Activated CD8-positive, alpha-beta T cell treated with anti-CD3 and anti-CD28 coated beads, Interleukin-2, amount 10 ng/mL, durations not matched to agents 7 days and 5 days (primary cell): ENCODE results near the gene DIP2A. TPM values are rescaled to one million over a fixed set of nuclear protein-coding genes. Genes with fewer than 3 reads are reported as not detected.
A peak's percentile ranks its signal among the peaks of the same experiment; 100 is the strongest.

ENCODE experiments used
- ATAC-seq: fragments of 150-1000 bp; cut with Tn5 transposase; one replicate; pipeline ENCODE4 v1.10.0; 2021; ENCODE audit warnings: moderate library complexity
- CTCF ChIA-PET: fragments of 350-600 bp; sonication (Branson Sonifier 250); formaldehyde crosslinking; loops from one replicate; lab custom pipeline; 2021; ENCODE audit warnings: antibody characterized with exemption; lab: Charles Lee
- POLR2A ChIA-PET: fragments of 350-600 bp; sonication (Branson Sonifier 250); formaldehyde crosslinking; loops from one replicate; lab custom pipeline; 2021; ENCODE audit warnings: antibody characterized with exemption; lab: Charles Lee
- DNase-seq: peaks from one replicate; pipeline ENCODE4 v3.0.0-alpha.2; 2020
- H3K27ac Mint-ChIP-seq: one replicate; pipeline ENCODE4 v1.8.0; 2021; ENCODE audit warnings: mild to moderate bottlenecking, mixed read lengths
- H3K27me3 Mint-ChIP-seq: one replicate; pipeline ENCODE4 v1.8.0; 2021; ENCODE audit warnings: low read depth, mixed read lengths
- H3K36me3 Mint-ChIP-seq: one replicate; pipeline ENCODE4 v1.8.0; 2021; ENCODE audit warnings: low read depth, mixed read lengths
- H3K4me1 Mint-ChIP-seq: one replicate; pipeline ENCODE4 v1.8.0; 2021; ENCODE audit warnings: low read depth, mixed read lengths
- H3K4me3 Mint-ChIP-seq: one replicate; pipeline ENCODE4 v1.8.0; 2021; ENCODE audit warnings: mild to moderate bottlenecking, mixed read lengths
- H3K9me3 Mint-ChIP-seq: one replicate; pipeline ENCODE4 v1.8.0; 2022; ENCODE audit warnings: mixed read lengths; ENCODE audit not compliant: insufficient read depth
- total RNA-seq, 2 experiments: library from RNA; stranded (reverse); gene quantifications; one replicate each; pipeline ENCODE4 v1.2.3, GENCODE V29; 2021

DIP2A gene
- total RNA-seq, 2 experiments from 2014 or later: 53.7 to 53.9 TPM

DNA sequence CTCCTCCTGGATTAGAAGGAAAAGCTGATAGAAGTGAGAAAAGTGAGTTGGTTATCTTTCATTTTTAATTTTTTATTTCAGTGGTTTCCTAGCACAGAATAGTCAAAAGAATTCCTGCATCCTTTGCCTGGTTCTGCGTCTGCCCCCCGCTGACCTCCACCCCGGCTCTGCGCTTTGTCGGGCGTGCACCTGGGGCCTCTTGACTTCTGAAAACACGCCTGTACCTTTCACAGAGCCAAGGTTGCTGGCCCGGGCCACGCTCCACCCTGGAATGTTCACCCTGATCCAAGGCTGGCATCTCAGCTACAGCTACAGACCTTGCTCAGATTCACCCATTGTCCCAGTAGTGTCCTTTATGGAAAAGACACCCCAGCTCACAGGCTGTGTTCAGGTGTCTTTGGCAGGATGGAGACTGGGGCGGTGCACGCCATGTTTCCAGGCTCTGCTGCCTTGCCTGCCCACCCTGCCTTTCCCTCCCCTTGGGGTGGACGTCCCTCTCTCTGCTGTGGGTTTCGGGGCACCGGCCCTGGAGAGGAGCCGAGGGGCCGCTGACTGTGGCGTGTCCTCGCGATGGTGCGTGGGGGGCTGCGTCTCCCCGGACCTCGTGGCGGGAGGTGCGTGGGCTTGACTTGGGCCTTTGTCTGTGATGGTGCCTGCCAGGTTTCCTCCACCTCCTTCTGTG lies 40.3 kb upstream of the DIP2A start:
- Mint-ChIP-seq H3K36me3 (peaks cover 46% of the 10 kb centered on the region), H3K9me3 (no peaks in the 10 kb centered on the region), H3K4me3 (no peak overlapping the region), H3K27me3 (no peaks in the 10 kb centered on the region), H3K27ac (no peak overlapping the region), H3K4me1 (peaks cover 4% of the 10 kb centered on the region)
- DNase-seq (no peak), ATAC-seq (no peak)
- CTCF ChIA-PET: no interaction called here
- POLR2A ChIA-PET: no interaction called here

- DNase-seq (no peak), ATAC-seq (no peak)
- Mint-ChIP-seq H3K27me3 (no peaks in the 10 kb centered on the region), H3K4me3 (no peak overlapping the region), H3K4me1 (peaks cover 22% of the 10 kb centered on the region), H3K36me3 (peaks cover 47% of the 10 kb centered on the region), H3K9me3 (no peaks in the 10 kb centered on the region), H3K27ac (peak overlapping the region; percentile 4)
- ChIA-PET POLR2A (no interaction called here), CTCF (no interaction called here)
Measured at GRCh38 chr21:46420241-46421190, 38.2 kb upstream of the DIP2A start.

DNA sequence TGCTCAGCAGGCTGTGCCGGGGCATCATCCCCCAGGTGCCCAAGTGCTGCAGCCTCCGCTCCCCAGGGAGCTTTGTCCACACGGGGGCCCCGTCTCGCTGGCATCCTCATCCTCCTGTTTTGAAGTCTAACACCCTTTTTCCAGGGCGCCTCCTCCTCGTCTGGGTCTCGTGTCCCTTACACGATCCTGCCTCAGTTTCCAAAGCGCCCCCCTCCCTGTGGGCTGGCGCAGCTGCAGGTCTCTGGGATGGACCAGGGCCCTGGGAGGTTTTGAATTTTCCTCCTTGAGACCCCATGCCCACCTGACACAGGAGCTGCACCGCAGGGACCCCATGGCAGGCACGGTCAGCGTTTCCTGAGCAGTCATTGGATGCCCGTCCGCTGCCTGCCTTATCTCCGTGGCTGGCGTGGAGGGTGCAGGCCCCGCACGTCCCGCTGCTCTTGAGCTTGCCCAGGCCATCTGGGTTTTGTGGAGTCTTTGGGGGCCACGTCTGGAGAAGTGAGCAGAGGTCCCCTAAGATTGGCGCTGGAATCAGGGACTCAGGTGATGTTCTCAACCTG lies 37.4 kb upstream of the DIP2A start:
- H3K27ac Mint-ChIP-seq: peak overlapping the region; percentile 4
- DNase-seq: no peak
- ChIA-PET POLR2A (no interaction called here), CTCF (no interaction called here)
- no peak for ATAC-seq
- no peaks in the 10 kb centered on the region for H3K9me3 Mint-ChIP-seq
- H3K36me3 Mint-ChIP-seq: peaks cover 42% of the 10 kb centered on the region
- no peaks in the 10 kb centered on the region for H3K27me3 Mint-ChIP-seq
- no peak overlapping the region for H3K4me3 Mint-ChIP-seq
- H3K4me1 Mint-ChIP-seq: peaks cover 27% of the 10 kb centered on the region

DNA sequence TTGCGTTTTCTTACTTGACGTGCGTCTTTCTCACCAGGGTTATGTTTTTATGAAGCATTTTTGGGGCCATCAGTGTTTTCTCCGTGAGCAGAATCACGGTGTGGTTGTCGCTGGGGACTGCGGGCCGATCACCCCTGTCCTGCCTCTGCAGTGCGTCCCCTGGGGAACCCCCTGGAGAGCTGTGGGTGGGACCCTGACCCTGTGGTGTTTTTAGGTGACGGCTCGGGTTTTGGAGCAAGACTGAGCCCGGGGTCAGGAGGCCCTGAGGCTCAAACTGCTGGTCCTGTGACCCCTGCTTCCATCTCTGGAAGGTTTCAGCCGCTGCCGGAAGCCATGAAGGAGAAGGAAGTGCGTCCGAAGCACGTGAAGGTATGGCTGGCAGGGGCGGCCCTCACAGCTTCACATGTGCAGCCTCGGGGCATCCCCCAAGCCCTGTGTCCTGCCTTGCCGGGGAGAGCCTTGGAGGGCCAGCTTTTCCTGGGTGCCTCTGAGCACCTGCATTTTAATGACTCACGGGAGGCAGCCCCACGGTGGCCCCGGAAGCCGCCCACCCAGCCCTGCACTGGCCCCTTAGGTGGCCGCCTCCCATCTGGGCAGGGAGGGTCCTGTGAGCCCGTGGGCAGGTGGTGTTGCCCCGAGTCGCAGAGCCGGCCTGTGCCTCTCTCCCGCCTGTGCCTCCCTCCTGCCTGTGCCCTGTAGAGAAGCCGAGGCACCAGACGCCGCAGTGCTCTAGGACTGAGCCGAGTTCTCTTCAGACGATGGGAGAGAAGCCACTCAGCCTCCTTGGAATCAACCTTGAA lies 36.7 kb upstream of the DIP2A start:
- H3K4me3 Mint-ChIP-seq: no peak overlapping the region
- POLR2A ChIA-PET: no interaction called here
- DNase-seq: no peak
- CTCF ChIA-PET: no interaction called here
- H3K4me1 Mint-ChIP-seq: peaks cover 31% of the 10 kb centered on the region
- no peaks in the 10 kb centered on the region for H3K9me3 Mint-ChIP-seq
- no peaks in the 10 kb centered on the region for H3K27me3 Mint-ChIP-seq
- ATAC-seq: no peak
- H3K27ac Mint-ChIP-seq: peak overlapping the region; percentile 60
- H3K36me3 Mint-ChIP-seq: peaks cover 38% of the 10 kb centered on the region

DNA sequence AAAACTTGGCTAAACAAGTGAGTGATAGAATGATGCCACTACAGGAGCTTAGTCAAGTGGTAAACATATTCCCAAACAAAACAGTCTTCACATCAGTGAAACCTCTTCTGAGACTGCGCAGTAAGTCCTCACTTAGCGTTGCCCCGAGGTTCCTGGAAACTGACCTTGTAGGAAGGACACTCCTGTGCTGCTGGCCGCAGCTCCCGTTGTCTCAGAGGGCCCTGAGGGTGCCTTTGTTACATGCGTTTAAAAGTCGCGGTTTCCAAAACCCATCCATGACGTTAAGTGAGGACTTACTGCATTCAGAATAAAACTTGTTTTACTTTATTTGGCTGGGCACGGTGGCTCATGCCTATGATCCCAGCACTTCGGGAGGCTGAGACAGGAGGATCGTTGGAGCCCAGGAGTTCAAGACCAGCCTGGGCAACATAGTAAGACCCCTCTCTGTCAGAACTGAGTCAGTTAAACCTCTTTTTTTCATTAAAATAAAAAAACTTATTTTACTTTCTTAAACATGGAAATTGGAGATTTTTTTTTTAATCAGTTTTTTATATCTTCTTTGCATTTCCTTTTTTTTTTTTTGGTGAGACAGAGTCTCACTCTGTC lies 36.0 kb upstream of the DIP2A start:
- CTCF ChIA-PET: interaction anchor here (1.4 kb wide), 1 partner anchor 54 kb away, joined by 3 read pairs; no protein-coding TSS in a partner anchor
- Mint-ChIP-seq H3K4me1 (peaks cover 32% of the 10 kb centered on the region), H3K27ac (peak overlapping the region; percentile 83), H3K9me3 (no peaks in the 10 kb centered on the region), H3K36me3 (peaks cover 45% of the 10 kb centered on the region), H3K27me3 (no peaks in the 10 kb centered on the region), H3K4me3 (no peak overlapping the region)
- no peak for ATAC-seq
- DNase-seq: no peak
- POLR2A ChIA-PET: no interaction called here

DNA sequence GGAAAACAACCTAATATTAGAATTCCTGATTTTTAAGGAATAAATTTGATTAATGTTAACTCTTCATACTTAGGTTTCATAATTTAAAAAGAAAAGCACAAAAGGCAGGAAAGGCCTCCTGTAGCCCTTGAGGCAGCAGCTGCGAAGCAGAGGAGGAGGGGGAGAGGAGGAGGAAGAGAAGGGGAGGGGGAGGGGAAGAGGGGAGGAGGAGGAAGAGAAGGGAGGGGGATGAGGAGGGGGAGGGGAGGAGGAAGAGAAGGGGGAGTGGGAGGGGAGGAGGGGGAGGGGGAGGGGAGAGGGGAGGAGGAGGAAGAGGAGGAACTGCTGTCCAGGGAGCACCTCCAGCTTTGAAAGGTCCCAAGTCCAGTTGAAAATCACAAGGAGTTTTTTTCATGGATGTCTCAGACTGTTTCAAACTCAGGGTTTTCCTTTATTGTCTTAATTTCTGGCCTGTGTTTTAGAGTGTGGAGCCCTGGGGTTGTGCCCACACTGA lies 35.1 kb upstream of the DIP2A start:
- CTCF ChIA-PET: interaction anchor here (0.6 to 2.1 kb wide), 4 partner anchors 34 to 280 kb away, joined by 3 to 9 read pairs (median 4); no protein-coding TSS in a partner anchor
- POLR2A ChIA-PET: interaction anchor here (0.9 to 3.0 kb wide), 5 partner anchors 12 to 100 kb away, joined by 3 to 16 read pairs (median 5); partner anchors contain the start of gene C21orf58

DNA sequence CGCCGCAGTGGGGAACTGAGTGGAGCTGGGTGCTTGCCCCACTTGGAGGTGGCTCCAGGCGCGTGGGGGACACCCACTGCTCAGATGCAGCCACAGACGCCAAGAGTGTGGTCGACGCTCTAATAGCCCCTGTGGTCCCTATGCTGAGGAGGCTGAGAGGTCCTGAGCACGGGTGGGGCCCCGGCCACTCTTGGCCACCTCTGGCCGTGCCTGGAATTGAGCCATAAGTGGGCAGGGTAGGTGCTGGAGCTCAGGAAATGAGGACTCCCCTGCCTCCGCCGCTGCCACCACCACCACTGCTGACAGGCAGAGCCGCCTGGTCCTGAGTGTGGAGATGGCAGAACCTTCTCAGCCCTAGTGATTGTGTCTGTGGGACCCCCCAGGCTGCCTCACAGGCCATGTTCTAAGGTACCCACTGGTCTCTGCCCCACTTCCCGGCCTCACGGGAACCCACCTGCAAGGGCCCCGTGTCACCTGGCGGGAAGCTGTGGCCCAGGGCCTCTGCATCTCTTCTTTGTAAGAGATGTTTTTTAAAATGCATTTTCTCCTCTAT lies 34.6 kb upstream of the DIP2A start:
- Mint-ChIP-seq H3K4me1 (peaks cover 32% of the 10 kb centered on the region), H3K4me3 (peak overlapping the region; percentile 72), H3K27me3 (no peaks in the 10 kb centered on the region), H3K9me3 (no peaks in the 10 kb centered on the region), H3K36me3 (peaks cover 41% of the 10 kb centered on the region), H3K27ac (peak overlapping the region; percentile 100)
- ATAC-seq (peak; percentile 60), DNase-seq (peak; percentile 55)
- ChIA-PET CTCF (interaction anchor here (0.6 to 2.1 kb wide), 4 partner anchors 34 to 281 kb away, joined by 3 to 9 read pairs (median 4); no protein-coding TSS in a partner anchor), POLR2A (interaction anchor here (0.9 to 3.0 kb wide), 8 partner anchors 12 to 211 kb away, joined by 3 to 16 read pairs (median 5); partner anchors contain the start of gene C21orf58)

More for the DNA sequence above, 35.1 kb upstream of the DIP2A start:
- H3K27ac Mint-ChIP-seq: peak overlapping the region; percentile 100
- ATAC-seq (no peak), DNase-seq (peak; percentile 30)
- no peaks in the 10 kb centered on the region for H3K27me3 Mint-ChIP-seq
- peak overlapping the region; percentile 72 for H3K4me3 Mint-ChIP-seq
- peaks cover 32% of the 10 kb centered on the region for H3K4me1 Mint-ChIP-seq
- H3K36me3 Mint-ChIP-seq: peaks cover 42% of the 10 kb centered on the region
- no peaks in the 10 kb centered on the region for H3K9me3 Mint-ChIP-seq

DNA sequence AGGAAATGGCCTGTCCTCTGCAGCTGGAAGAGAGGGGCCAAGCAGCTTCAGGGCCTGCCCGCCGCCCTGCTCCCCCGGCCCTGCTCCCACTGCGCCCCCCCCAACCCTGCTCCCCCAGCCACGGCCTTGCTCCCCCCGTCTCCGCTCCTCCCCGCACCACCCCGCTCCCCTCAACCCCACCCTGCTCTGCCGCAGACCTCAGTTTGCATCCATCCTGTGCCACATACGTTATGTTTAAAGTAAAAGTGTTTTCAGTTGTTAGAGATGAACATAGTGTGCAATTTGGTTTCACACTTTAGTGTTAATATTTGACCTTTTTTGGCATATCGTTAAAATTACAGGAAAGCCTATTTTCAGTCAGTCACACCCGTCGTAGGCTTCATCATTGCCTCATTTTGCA lies 34.1 kb upstream of the DIP2A start:
- H3K27ac Mint-ChIP-seq: peak overlapping the region; percentile 100
- peaks cover 41% of the 10 kb centered on the region for H3K36me3 Mint-ChIP-seq
- H3K4me3 Mint-ChIP-seq: peak overlapping the region; percentile 72
- peaks cover 32% of the 10 kb centered on the region for H3K4me1 Mint-ChIP-seq
- H3K27me3 Mint-ChIP-seq: no peaks in the 10 kb centered on the region
- ChIA-PET POLR2A (interaction anchor here (0.9 to 3.0 kb wide), 9 partner anchors 12 to 210 kb away, joined by 3 to 16 read pairs (median 5); partner anchors contain the start of gene C21orf58), CTCF (interaction anchor here (1.4 to 2.1 kb wide), 2 partner anchors 13 to 281 kb away, joined by 3 to 9 read pairs; no protein-coding TSS in a partner anchor)
- ATAC-seq (peak; percentile 38), DNase-seq (peak; percentile 75)
- no peaks in the 10 kb centered on the region for H3K9me3 Mint-ChIP-seq

DNA sequence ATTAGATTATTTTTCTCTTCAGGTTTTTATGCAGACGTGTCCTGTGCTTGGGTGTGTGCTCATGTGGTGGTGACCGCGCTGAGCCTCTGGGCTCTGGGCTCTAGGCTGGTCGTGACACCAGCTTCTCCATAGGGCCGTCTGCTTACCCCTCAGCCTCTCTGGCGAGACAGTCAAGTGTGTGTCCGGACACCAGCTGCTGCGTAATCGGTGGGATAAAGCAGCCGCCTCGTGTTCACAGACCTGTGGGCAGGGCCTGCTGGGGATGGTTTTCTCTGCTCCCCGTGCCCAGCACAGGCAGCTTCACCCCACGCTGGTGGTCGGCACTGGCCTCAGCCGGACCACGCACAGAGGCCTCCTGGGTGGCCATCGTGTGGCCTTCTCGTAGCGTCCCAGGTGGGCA lies 33.6 kb upstream of the DIP2A start:
- ATAC-seq (peak; percentile 12), DNase-seq (peak; percentile 35)
- peak overlapping the region; percentile 72 for H3K4me3 Mint-ChIP-seq
- peaks cover 32% of the 10 kb centered on the region for H3K4me1 Mint-ChIP-seq
- peak overlapping the region; percentile 100 for H3K27ac Mint-ChIP-seq
- peaks cover 43% of the 10 kb centered on the region for H3K36me3 Mint-ChIP-seq
- ChIA-PET POLR2A (interaction anchor here (0.9 to 3.0 kb wide), 5 partner anchors 11 to 127 kb away, joined by 3 to 16 read pairs (median 3); no protein-coding TSS in a partner anchor), CTCF (interaction anchor here (1.4 to 2.1 kb wide), 2 partner anchors 14 to 282 kb away, joined by 3 to 9 read pairs; no protein-coding TSS in a partner anchor)
- no peaks in the 10 kb centered on the region for H3K9me3 Mint-ChIP-seq
- no peaks in the 10 kb centered on the region for H3K27me3 Mint-ChIP-seq

DNA sequence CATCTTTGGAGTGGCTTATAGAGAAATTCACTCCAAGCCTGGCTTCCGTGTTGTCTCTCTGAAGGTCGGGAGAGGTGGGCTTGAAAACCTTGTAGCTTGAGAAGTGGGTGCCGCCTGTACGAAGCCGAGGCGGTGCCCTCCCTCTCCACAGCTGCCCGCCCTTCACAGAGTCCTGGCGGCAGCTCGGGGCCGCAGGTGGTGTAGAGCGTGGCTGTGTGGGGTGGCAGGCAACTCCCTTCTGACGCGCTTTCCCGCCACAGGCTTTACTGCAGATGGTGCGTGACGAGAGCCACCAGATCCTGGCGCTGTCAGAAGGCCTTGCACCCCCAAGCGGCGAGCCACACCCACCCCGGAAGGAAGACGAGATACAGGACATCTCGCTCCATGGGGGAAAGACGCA lies 33.1 kb upstream of the DIP2A start:
- H3K36me3 Mint-ChIP-seq: peaks cover 43% of the 10 kb centered on the region
- peak overlapping the region; percentile 100 for H3K27ac Mint-ChIP-seq
- H3K27me3 Mint-ChIP-seq: no peaks in the 10 kb centered on the region
- ChIA-PET POLR2A (interaction anchor here (0.8 to 3.0 kb wide), 7 partner anchors 11 to 283 kb away, joined by 3 to 16 read pairs (median 3); no protein-coding TSS in a partner anchor), CTCF (interaction anchor here (0.7 to 1.4 kb wide), 2 partner anchors 14 to 32 kb away, joined by 3 read pairs; no protein-coding TSS in a partner anchor)
- ATAC-seq (peak; percentile 75), DNase-seq (peak; percentile 88)
- no peaks in the 10 kb centered on the region for H3K9me3 Mint-ChIP-seq
- H3K4me3 Mint-ChIP-seq: peak overlapping the region; percentile 72
- peaks cover 32% of the 10 kb centered on the region for H3K4me1 Mint-ChIP-seq
